ENCODE data around the gene NOC2L.
"Not testable (repeated sequence)": the region's sequence is repeated elsewhere in the genome, so short reads cannot be mapped to it uniquely, and the experiment has no call there.

The NOC2L gene

GRCh38 chr1:998745-998994 is 39.6 kb upstream of the NOC2L start:
- DNase-seq = no peak
- TF ChIP-seq GATA1 (IDR thresholded peaks at IDR 0.05; ENCODE audit: low read depth, low read length) (no peak), POLR2A (IDR thresholded peaks at IDR 0.05; ENCODE audit: low read length) (no peak)

DNA sequence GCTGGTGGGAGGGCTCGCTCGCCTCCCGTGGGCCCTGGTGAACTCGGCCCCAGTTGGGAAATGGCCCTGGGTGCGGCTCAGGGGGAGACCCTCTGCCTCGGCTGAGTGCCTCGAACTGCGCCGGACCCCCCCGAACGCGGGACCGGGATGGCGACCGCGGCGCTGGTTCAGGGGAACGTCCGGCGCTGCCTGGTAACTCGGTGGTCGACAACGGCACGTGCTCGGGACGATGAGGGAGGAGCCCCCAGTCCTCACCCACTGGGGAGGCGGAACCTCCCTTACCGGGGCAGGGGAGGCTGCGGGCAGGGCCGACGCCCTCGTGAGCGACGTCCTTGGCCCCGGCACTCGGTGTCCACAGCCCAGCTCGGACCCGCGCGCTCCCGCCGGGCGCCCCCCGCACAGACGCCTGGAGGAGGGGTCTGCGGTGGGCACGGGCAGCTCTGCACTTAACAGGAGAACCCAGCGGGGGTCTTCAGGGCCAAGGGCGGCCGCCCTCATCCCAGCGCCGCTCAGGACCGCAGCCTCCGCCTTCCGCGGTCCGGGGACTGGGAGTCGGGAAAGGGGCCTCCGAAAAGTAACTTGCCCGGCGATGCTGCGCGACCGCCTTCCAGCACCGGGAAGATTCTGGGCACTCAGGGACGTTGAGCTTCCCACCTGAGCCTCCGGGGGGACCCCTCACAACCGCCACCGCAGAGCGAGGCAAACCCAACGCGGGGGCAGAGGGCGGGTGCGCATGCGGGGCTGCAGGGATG is 39.1 kb upstream of the NOC2L start:
- no peak for TF ChIP-seq GATA1 (IDR thresholded peaks at IDR 0.05; ENCODE audit: low read depth, low read length)
- TF ChIP-seq POLR2A (IDR thresholded peaks at IDR 0.05; ENCODE audit: low read length) = no peak
- DNase-seq = no peak

- TF ChIP-seq POLR2A (IDR thresholded peaks at IDR 0.05; ENCODE audit: low read length) (no peak), GATA1 (IDR thresholded peaks at IDR 0.05; ENCODE audit: low read depth, low read length) (no peak)
- DNase-seq = no peak
Observed at GRCh38 chr1:997713-997992, 38.6 kb upstream of the NOC2L start.

DNA sequence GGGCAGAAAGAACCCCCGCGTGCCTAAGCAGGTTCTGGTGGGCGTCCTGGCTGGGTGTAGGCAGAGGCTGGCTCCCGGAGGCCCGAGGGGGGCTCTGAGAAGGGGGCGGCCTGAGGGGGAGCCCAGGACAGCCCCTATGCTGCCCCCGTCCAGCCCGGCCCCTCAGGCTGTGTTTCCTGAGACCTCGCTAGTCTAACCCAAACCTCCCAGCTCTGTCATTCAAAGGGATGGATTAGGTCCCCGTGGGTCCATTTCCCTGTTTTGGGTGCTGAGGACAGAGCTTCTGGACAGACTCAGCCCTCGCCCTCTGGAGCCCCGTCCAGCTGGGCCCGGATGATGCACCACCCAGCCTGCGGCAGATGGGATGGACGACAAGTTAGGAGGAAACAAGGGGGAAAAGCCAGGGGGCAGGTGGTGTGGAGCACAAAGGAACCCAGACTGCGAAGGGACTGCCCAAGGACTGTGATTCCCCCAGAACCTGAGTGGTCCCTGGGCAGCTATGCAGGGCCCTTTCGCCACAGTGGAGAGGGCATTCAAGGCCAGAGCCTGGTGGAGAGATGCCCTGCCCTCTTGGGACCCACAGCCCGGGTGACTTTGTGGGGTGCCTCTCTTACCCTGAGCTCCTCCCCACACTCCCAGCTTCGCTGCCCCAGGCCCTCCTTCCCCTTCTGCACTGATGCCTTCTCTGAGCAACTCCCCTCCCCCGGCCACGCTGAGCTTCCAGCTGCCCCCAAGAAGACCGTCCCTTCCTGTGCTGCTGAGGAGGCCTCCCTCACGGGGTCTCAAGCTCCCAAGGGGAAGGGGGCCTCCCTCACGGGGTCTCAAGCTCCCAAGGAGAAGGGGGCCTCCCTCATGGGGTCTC is 38.0 kb upstream of the NOC2L start:
- TF ChIP-seq GATA1 (IDR thresholded peaks at IDR 0.05; ENCODE audit: low read depth, low read length) (no peak), POLR2A (IDR thresholded peaks at IDR 0.05; ENCODE audit: low read length) (no peak)
- DNase-seq = no peak

DNA sequence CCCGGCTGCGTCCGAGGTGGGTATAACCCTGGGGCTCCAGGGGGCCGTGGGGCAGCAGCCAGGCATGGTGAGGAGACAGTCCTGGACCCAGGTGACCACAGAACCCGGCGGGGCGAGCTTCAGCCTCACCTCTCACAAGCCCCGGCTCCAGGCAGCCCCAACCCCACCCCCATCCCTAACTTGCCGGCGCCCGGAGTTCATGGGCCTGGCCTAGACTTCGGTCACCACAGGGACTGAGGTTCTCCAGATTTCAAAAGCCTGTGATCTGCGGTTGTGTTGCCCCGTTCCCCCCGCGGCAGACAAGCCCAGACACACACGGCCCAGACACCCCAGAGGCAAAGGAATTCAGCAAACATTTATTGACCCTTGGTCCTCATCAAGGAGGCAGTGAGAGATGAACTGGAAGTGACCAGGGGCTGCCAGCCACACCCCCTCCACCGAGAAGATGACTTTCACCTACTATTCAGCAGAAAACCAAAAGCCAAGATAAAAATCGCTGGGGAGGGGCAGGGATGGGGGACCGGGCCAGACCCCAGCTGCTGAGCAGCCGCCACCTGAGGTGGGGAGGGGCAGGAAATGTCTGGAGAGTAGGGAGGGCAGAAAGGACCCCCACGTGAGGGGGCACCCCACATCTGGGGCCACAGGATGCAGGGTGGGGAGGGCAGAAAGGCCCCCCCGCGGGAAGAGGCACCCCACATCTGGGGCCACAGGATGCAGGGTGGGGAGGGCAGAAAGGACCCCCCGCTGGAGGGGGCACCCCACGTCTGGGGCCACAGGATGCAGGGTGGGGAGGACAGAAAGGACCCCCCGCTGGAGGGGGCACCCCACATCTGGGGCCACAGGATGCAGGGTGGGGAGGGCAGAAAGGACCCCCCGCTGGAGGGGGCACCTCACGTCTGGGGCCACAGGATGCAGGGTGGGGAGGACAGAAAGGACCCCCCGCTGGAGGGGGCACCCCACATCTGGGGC is 36.9 kb upstream of the NOC2L start:
- no peak for DNase-seq
- TF ChIP-seq POLR2A (IDR thresholded peaks at IDR 0.05; ENCODE audit: low read length) = no peak
- no peak for TF ChIP-seq GATA1 (IDR thresholded peaks at IDR 0.05; ENCODE audit: low read depth, low read length)

GRCh38 chr1:994546-994945 is 35.5 kb upstream of the NOC2L start:
- DNase-seq = not testable (repeated sequence)

GRCh38 chr1:993379-993995 is 34.4 kb upstream of the NOC2L start:
- TF ChIP-seq GATA1 (IDR thresholded peaks at IDR 0.05; ENCODE audit: low read depth, low read length) = no peak
- no peak for TF ChIP-seq POLR2A (IDR thresholded peaks at IDR 0.05; ENCODE audit: low read length)
- no peak for DNase-seq

- no peak for DNase-seq
- no peak for TF ChIP-seq GATA1 (IDR thresholded peaks at IDR 0.05; ENCODE audit: low read depth, low read length)
Observed at GRCh38 chr1:992362-992761, 33.3 kb upstream of the NOC2L start.

GRCh38 chr1:991895-992294 is 32.8 kb upstream of the NOC2L start:
- DNase-seq = no peak
- TF ChIP-seq GATA1 (IDR thresholded peaks at IDR 0.05; ENCODE audit: low read depth, low read length) = no peak
- TF ChIP-seq POLR2A (IDR thresholded peaks at IDR 0.05; ENCODE audit: low read length) = no peak

DNA sequence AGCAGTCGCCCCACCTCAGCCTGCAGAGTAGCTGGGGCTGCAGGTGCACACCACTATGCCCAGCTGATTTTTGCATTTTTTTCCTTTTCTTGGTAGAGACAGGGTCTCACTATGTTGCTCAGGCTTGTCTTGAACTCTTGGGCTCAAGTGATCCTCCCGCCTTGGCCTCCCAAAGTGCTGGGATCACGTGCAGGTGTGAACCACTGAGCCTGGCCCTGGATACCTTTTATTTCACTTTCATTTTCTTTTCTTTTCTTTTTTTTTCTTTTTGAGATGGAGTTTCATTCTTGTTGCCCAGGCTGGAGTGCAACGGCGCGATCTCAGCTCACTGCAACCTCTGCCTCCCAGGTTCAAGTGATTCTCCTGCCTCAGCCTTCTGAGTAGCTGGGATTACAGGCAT is 32.2 kb upstream of the NOC2L start:
- not testable (repeated sequence) for DNase-seq

GRCh38 chr1:988061-988460 is 29.0 kb upstream of the NOC2L start:
- DNase-seq = not testable (repeated sequence)

DNA sequence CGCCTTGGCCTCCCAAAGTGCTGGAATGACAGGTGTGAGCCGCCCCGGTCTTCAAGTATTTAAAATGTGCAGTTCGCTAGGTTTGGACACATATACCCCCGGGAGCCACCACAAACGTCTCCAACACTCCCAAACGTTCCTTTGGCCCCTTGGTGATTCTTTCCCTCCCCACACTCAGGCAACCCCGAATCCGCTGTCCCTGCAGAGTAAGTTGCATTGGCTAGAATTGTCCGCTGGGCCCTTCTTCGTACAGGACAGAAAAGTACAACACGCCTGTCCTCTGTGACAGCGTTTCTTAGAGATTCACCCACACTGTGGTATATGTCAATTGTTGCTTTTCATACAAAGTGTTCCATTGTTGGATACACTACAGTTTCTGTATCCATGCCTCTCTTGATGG is 26.1 kb upstream of the NOC2L start:
- DNase-seq = no peak
- TF ChIP-seq POLR2A (IDR thresholded peaks at IDR 0.05; ENCODE audit: low read length) (no peak), GATA1 (IDR thresholded peaks at IDR 0.05; ENCODE audit: low read depth, low read length) (no peak)

DNA sequence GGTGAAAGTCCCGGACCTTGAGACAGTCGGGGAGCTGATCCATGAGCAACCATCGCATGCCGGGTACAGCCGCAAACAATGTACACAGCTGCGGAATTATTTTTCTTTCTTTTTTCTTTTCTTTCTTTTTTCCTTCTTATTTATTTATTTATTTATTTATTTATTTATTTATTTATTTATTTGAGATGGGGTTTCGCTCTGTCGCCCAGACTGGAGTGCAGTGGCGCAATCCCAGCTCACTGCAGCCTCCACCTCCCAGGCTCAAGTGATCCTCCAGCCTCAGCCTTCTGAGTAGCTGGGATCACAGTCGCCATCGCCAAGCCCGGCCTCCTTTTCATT is 25.4 kb upstream of the NOC2L start:
- no peak for DNase-seq
- no peak for TF ChIP-seq GATA1 (IDR thresholded peaks at IDR 0.05; ENCODE audit: low read depth, low read length)
- no peak for TF ChIP-seq POLR2A (IDR thresholded peaks at IDR 0.05; ENCODE audit: low read length)

- TF ChIP-seq GATA1 (IDR thresholded peaks at IDR 0.05; ENCODE audit: low read depth, low read length) = no peak
- no peak for TF ChIP-seq POLR2A (IDR thresholded peaks at IDR 0.05; ENCODE audit: low read length)
- peak in 1 of 2 experiments; percentile 68 for DNase-seq
Observed at GRCh38 chr1:983798-984475, 24.9 kb upstream of the NOC2L start.
